Measurements from ENCODE around the gene TRIM15.

- TF ChIP-seq CTCF (IDR thresholded peaks at IDR 0.05; ENCODE audit: insufficient read depth, low read length, poor library complexity, severe bottlenecking): no peak
- no peak for TF ChIP-seq EZH2phosphoT487 (conservative IDR thresholded peaks at IDR 0.05; ENCODE audit: low read length)
Measured at GRCh38 chr6:30216096-30216495, 52.8 kb downstream of the TRIM15 start.
